ENCODE measurements around the gene NR1I2. TPM values are rescaled to one million over a fixed set of nuclear protein-coding genes. Genes with fewer than 3 reads are reported as not detected.
A peak's percentile ranks its signal among the peaks of the same experiment; 100 is the strongest.

NR1I2 gene
- polyA plus RNA-seq, 3 donors, result 0.07 TPM; not detected in 2

- Mint-ChIP-seq H3K4me3 (no peak overlapping the region), H3K4me1 (peaks cover 5% of the 10 kb centered on the region), H3K27ac (no peak overlapping the region), H3K9me3 (peaks cover 0 to 3% (median 0%) of the 10 kb centered on the region in 7 donors), H3K36me3 (no peaks in the 10 kb centered on the region), H3K27me3 (ENCODE audit: low read depth in 3 of 3) (peaks cover 0 to 2% (median 2%) of the 10 kb centered on the region in 3 donors)
- intact Hi-C loops (cut with micrococcal nuclease), result no loop called here
- Histone ChIP-seq H3K4me3 (replicated peaks in 1 of 3; ENCODE audit: low read depth in 2 of 3, low read length in 3 of 3) (no peak overlapping the region), H4K20me1 (ENCODE audit: insufficient read depth, low read length) (no peaks in the 10 kb centered on the region), H3K4me1 (ENCODE audit: control insufficient read depth in 1 of 2, insufficient read depth in 2 of 2, low read length in 2 of 2) (no peaks in the 10 kb centered on the region), H3K79me2 (ENCODE audit: insufficient read depth, low read length) (no peaks in the 10 kb centered on the region), H3K4me2 (replicated peaks; ENCODE audit: extremely low read depth, low read length, poor library complexity, severe bottlenecking) (no peak overlapping the region), H2AFZ (ENCODE audit: insufficient read depth, low read depth, low read length, poor library complexity, severe bottlenecking) (no peak overlapping the region), H3K27me3 (ENCODE audit: control insufficient read depth in 2 of 2, insufficient read depth in 2 of 2, low read length in 2 of 2) (no peaks in the 10 kb centered on the region), H3K9ac (ENCODE audit: insufficient read depth, low read length, poor library complexity, severe bottlenecking) (no peak overlapping the region), H3K27ac (ENCODE audit: low read depth in 1 of 2, low read length in 2 of 2) (no peak overlapping the region), H3K9me3 (replicated peaks in 1 of 2; ENCODE audit: control insufficient read depth in 1 of 2, insufficient read depth in 1 of 2, low read length in 2 of 2) (no peaks in the 10 kb centered on the region), H3K36me3 (replicated peaks in 1 of 2; ENCODE audit: control insufficient read depth in 1 of 2, insufficient read depth in 2 of 2, low read length in 2 of 2) (no peaks in the 10 kb centered on the region)
- DNase-seq, result no peak
- no peak for TF ChIP-seq CTCF (IDR thresholded peaks at IDR 0.05)
- 83% methylated on average over 1 of the region's 2 CpGs for WGBS (ENCODE audit: insufficient coverage)
These were observed 12.5 kb downstream of the NR1I2 start for GRCh38 chr3:119794401-119794800.

GRCh38 chr3:119794971-119795612 lies 13.2 kb downstream of the NR1I2 start:
- H3K4me1 Mint-ChIP-seq, result peaks cover under 1% of the 10 kb centered on the region
- Histone ChIP-seq H3K4me3 (replicated peaks in 1 of 3; ENCODE audit: low read depth in 2 of 3, low read length in 3 of 3) (no peak overlapping the region), H3K27ac (ENCODE audit: low read depth in 1 of 2, low read length in 2 of 2) (no peak overlapping the region), H4K20me1 (ENCODE audit: insufficient read depth, low read length) (no peaks in the 10 kb centered on the region), H3K9me3 (replicated peaks in 1 of 2; ENCODE audit: control insufficient read depth in 1 of 2, insufficient read depth in 1 of 2, low read length in 2 of 2) (no peaks in the 10 kb centered on the region), H3K79me2 (ENCODE audit: insufficient read depth, low read length) (no peaks in the 10 kb centered on the region), H3K9ac (ENCODE audit: insufficient read depth, low read length, poor library complexity, severe bottlenecking) (no peak overlapping the region), H3K27me3 (ENCODE audit: control insufficient read depth in 2 of 2, insufficient read depth in 2 of 2, low read length in 2 of 2) (no peaks in the 10 kb centered on the region), H3K4me1 (ENCODE audit: control insufficient read depth in 1 of 2, insufficient read depth in 2 of 2, low read length in 2 of 2) (no peaks in the 10 kb centered on the region), H3K4me2 (replicated peaks; ENCODE audit: extremely low read depth, low read length, poor library complexity, severe bottlenecking) (no peak overlapping the region), H2AFZ (ENCODE audit: insufficient read depth, low read depth, low read length, poor library complexity, severe bottlenecking) (peak overlapping the region; percentile 37), H3K36me3 (replicated peaks in 1 of 2; ENCODE audit: control insufficient read depth in 1 of 2, insufficient read depth in 2 of 2, low read length in 2 of 2) (no peaks in the 10 kb centered on the region)
- 100% methylated on average over 4 of the region's 5 CpGs for WGBS (ENCODE audit: insufficient coverage)
- no peak overlapping the region for H3K27ac Mint-ChIP-seq
- no peak for TF ChIP-seq CTCF (IDR thresholded peaks at IDR 0.05)
- DNase-seq, result no peak
- peaks cover 0 to 2% (median 2%) of the 10 kb centered on the region in 3 donors for H3K27me3 Mint-ChIP-seq (ENCODE audit: low read depth in 3 of 3)
- no peaks in the 10 kb centered on the region for H3K36me3 Mint-ChIP-seq
- no peak overlapping the region for H3K4me3 Mint-ChIP-seq
- intact Hi-C loops (cut with micrococcal nuclease), result no loop called here
- H3K9me3 Mint-ChIP-seq, result peaks cover 0 to 3% (median 0%) of the 10 kb centered on the region in 7 donors
